Inferior parietal cortex (tissue), 1 donor: ENCODE results near the gene PRR23E.

ENCODE experiments used
- DNase-seq: peaks from one replicate; pipeline ENCODE4 v3.0.0-alpha.2; 2016; ENCODE audit errors: extremely low spot score

The PRR23E gene

DNA sequence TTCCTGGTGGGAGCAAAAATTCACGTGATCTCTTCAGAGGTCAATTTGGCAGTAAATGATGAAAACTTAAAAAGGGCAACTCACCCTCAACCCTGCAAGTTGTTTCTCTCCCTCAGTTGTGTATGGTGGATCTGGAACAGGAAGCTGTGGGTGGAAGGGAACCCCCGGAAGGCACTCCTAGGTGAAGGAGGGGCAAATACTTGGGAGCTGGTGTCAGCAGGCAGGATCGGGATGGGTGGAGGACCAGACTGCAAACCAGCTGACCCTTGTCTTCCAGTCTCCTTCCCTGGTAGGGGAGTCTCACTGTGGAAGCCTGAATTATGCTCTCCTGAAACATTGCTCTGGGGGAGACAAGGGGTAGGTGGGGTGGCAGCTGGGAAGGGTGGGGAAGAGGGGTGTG lies 33.5 kb downstream of the PRR23E start:
- no peak for DNase-seq

DNA sequence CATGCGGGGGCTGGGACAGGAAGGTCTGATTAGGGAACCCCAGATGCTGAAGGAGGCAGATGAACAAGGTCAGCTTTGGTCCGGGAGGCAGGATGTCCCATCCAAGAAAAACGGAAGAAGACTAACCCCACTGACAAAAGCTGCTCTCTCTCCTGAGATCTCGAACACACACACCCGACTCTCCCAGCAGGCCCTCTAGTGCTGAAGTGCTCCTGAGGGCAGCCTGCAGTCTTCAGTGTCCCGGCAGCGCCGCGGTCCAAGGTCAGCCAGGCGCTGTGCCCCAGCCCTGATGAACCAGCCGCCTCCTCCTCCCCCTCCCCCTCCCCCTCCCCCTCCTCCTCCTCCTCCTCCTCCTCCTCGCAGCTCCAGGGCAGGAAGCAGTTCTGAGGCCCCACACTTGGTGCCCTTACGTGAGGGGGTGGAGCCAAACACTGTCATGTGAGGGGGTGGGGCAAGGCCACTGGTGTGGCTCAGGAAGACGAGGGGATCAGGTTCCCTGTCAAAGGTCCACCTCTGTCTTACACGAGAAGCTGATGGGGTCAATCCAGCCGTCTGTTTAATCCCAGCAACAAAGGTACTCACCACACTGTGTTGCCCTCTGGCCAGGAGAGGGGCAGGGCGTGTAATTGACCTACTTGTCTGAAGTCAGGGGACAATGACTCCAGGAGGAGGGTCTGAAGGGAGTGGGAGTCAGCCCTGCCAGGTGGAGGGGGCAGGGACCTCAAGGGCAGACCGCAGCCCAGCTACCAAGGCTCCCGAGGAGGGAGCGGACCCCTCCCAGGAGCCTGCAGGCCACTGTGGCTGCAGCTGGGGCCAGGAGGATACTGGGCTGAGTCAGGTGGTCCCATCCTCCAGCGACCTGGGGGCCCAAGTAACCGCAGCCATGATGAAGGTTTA lies 34.3 kb downstream of the PRR23E start:
- DNase-seq, result no peak

DNA sequence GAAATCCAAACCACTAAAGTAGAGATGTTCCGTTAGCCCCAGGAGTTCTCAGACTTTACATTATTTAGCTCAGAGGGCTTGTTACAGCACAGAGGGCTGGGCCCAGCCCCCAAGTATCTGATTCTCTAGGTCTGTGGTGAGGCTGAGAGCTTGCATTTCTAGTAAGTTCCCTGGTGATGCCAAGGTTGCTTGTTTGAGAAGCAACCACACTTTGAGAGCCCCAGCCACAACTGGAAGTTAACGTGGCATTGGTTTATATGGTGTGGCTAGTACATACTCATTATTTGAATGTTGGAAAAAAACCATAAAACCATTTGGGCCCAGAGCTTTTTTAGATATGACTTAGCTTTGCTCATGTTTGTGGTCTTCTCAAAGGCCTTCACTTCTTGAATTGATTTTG lies 35.9 kb downstream of the PRR23E start:
- DNase-seq, result no peak

DNA sequence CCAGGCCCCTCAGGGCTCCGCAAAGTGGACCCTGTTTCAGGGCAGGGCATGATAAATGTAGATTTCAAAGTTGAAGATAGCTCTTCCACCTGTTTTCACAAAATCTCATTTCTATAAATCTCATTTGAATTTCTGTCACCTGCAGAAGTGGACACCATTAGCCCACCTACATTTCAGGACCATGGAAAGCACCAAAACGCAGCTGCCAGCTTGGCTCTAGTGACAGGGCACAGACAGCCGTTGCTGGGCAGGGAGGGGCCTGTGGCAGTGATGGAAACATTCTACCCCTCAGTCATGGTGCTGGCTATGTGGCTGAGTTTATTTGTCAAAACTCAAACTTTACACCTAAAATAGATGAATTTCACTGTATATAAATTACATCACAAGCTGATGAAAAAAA lies 40.4 kb downstream of the PRR23E start:
- DNase-seq, result no peak

DNA sequence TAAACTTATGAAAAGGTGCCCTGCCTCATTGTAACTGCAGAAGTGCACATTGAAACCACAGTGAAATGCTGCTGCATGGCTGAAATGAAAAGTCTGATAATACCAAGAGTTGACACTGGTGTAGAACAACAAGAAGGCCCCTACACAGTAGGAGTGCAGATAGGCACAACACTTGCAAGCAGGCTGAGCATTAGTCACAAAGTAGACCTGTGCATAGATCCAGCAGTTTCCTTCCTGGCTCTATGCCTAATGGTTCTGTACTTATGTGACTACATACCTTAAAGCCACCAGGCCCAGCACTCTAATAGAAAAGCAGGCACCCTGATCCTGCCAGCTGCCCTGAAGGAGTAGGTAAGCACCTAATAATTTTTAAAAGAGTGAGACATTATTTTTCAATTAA lies 41.8 kb downstream of the PRR23E start:
- no peak for DNase-seq

DNA sequence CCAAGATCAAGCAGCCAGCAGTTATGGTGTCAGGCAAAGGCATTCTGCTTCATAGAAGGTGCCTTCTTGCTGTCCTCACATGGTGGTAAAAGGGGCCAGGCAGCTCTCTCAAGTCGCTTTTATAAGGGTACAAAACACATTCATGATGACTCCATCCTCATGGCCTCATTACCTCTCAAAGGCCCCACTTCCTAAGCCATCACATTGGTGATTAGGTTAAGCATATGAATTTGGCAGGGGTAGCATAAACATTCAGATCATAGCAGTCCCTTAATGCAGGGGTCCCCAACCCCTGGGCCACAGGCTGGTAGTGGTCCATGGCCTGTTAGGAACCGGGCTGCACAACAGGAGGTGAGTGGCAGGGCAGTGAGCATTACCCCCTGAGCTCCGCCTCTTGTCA lies 42.8 kb downstream of the PRR23E start:
- DNase-seq, result no peak

DNA sequence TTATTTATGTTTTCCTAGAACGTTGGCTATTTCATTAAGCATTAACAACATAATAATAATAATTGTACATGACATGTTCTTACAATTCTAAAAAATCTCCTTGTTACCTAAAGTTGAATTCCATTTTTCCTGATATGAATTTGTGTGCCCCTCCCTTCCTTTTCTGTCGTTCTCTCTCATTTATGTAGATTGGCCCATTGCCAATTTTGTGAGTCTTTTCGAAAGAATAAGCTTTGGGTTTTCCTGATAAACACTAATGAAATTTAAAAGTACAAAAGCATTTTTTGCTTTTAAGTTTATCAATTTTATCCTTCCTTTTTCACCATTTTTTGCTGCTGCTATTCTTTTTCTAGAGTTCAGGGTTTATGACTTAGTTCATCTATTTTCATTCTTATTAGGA lies 44.9 kb downstream of the PRR23E start:
- no peak for DNase-seq

DNA sequence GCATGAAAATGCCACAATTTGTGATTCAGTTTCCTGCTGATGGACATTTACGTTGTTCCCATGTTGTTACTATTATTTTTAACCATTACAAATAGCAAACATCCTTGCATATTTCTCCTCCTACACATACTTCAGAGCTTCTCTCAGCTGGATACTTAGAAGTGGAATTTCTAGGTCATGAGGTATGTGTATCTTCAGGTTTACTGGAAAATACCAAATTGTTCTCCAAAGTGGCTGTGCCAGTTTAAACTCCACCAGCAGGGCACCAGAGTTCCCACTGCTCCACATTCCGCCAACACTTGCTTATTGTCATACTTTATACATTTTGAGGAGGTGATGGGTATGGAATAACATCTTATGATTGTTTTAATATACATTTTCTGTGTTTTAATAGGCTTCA lies 45.7 kb downstream of the PRR23E start:
- no peak for DNase-seq

DNA sequence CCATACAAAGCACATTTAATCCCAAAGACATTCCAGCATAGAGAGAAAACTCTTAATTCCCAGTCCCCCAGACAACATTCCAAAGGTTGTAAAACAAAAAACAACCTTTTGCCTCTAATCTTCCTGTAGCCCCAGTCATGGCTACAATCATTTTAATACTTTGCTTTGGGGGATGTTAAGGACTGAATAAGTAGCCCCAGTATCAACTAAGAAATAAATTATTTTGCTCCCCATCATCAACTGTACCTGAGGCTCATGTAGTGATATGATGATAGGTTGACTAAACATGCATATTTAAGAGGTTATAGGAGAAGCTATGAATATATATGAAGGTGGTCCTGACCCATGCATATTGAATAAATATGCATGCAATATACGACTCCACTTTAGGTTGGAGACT lies 54.4 kb downstream of the PRR23E start:
- no peak for DNase-seq
